Pancreas (tissue), 10 donors: Measurements from ENCODE around the gene OR8G5. TPM values are rescaled to one million over a fixed set of nuclear protein-coding genes. Genes with fewer than 3 reads are reported as not detected.

Source experiments
- ATAC-seq, 4 donors: fragments of 200-7000 bp; cut with Tn5 transposase; one replicate each; pipeline versions ENCODE4 v1.8.0 to v1.9.1; 2020; ENCODE audit warnings: mild to moderate bottlenecking in 4 of 4, moderate library complexity in 4 of 4
- DNase-seq, 6 donors: peaks; one replicate each; pipeline ENCODE4 v3.0.0-alpha.2; 2020
- FAIRE-seq: peaks from 2 replicates; lab custom pipeline; 2012; peaks lifted over from hg19 to GRCh38; lab: Jason Lieb, UNC
- H3K27ac ChIP-seq, 4 donors: fragments of 200-600 bp; sonication (generic); 1 replicate in 3 of 4; 2 replicates in 1 of 4; pipeline versions ENCODE4 v1.5.0 to v1.8.0; 2020
- H3K27me3 ChIP-seq, 4 donors: fragments of 200-600 bp; one replicate each; pipeline ENCODE4 v1.8.0; 2021
- H3K36me3 ChIP-seq, 3 donors: fragments of 200-600 bp; sonication (generic) in 1 of 3; one replicate each; pipeline versions ENCODE4 v1.5.0 to v1.8.0; 2020 to 2021
- H3K4me1 ChIP-seq, 3 donors: fragments of 200-600 bp; one replicate each; pipeline ENCODE4 v1.8.0; 2021
- H3K4me3 ChIP-seq, 4 donors: fragments of 200-600 bp; sonication (generic) in 2 of 4; one replicate each; pipeline versions ENCODE4 v1.5.0 to v1.8.0; 2020 to 2021
- H3K9me3 ChIP-seq, 4 donors: fragments of 200-600 bp; one replicate each; pipeline ENCODE4 v1.8.0; 2021
- CTCF ChIP-seq, 4 donors: fragments of 200-600 bp; sonication (generic) in 3 of 4; IDR thresholded peaks; one replicate each; pipeline versions ENCODE4 v1.5.0 to v1.8.0; 2021; ENCODE audit warnings: antibody characterized with exemption in 4 of 4
- WGBS, 2 donors: extraction: QIAGEN DNeasy Blood & Tissue Kit; methylation state at CpG; one replicate each; pipeline ENCODE4 v1.1.7; 2013; 5-methylcytosine and 5-hydroxymethylcytosine counted together
- intact Hi-C, 3 donors: fragments of 100-400 bp; cut with DNase I; formaldehyde crosslinking; loops; one replicate each; pipeline versions ENCODE4 v1.11.1 to v1.14.2; 2022
- polyA plus RNA-seq, 2 donors: library from polyadenylated mRNA; stranded (reverse); fragments of 200-250 nt; gene quantifications; one replicate each; pipeline ENCODE4 v1.2.3, GENCODE V29; 2013
- total RNA-seq, 6 donors: library from RNA; stranded (reverse); fragmentation: NEBNext Ultra II Directional in 4 of 6; extraction: Animal tissue kit (Norgen Biotek cat#: 25700) in 4 of 6; gene quantifications; one replicate each; pipeline versions ENCODE4 v1.2.1 to v1.2.4, GENCODE V29; 2021 to 2023
- donor health status: healthy with polysubstance abuse.
- donor health status: DM: no; HTN: no; CAD: no; lungs with moderate emphysema.
- donor health status: DM: no; HTN: no; CAD: no.
- donor health status: control.
- donor health status: control.
- donor health status: Bipolar disorder and iron deficiency.
- donor health status: DM: yes; HTN: yes; CAD: no.
- donor health status: DM: no; HTN: no; CAD: no.
- donor health status: DM: no; HTN: no; CAD: no.
- donor health status: DM: yes; HTN: yes; CAD: no.

Gene OR8G5
- total and polyA plus RNA-seq, 8 donors: 0.16 TPM; not detected in 7

- 65 to 71% methylated on average over 3 of the region's 3 CpGs for WGBS, 2 donors
- Histone ChIP-seq H3K4me1 (no peaks in the 10 kb centered on the region), H3K36me3 (no peaks in the 10 kb centered on the region), H3K4me3 (no peak overlapping the region), H3K27me3 (no peaks in the 10 kb centered on the region), H3K9me3 (no peaks in the 10 kb centered on the region), H3K27ac (no peak overlapping the region)
- DNase-seq (no peak), ATAC-seq (no peak), FAIRE-seq (no peak)
- intact Hi-C loops: no loop called here
- TF ChIP-seq CTCF (IDR thresholded peaks at IDR 0.05): no peak
Observed at GRCh38 chr11:124285610-124286344, 29.6 kb downstream of the OR8G5 start.

DNA sequence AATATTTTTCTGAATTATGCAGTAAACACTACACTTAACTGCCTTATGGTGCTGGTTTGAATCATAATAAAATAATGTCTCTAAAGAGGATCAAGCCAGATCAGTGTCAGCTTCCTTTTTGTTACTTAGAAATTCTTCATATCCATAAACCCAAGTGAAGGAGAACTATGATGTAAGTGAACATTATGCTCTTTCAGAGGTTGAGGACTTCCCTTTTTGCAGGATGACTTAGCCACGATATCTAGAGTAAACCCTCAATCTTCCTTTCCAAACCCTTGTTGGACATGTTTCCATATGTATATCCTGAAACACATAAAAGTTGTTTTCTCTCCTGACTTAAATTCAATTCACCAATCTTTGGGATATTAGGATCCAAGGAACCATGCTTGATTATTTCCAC lies 38.5 kb downstream of the OR8G5 start:
- DNase-seq (no peak), FAIRE-seq (no peak), ATAC-seq (no peak)
- no peaks in the 10 kb centered on the region for H3K4me1 ChIP-seq
- no peaks in the 10 kb centered on the region for H3K36me3 ChIP-seq
- H3K9me3 ChIP-seq: no peaks in the 10 kb centered on the region
- intact Hi-C loops: no loop called here
- no peaks in the 10 kb centered on the region for H3K27me3 ChIP-seq
- 68 to 79% methylated on average over 1 of the region's 1 CpG for WGBS, 2 donors
- no peak overlapping the region for H3K27ac ChIP-seq
- TF ChIP-seq CTCF (IDR thresholded peaks at IDR 0.05): no peak
- no peak overlapping the region for H3K4me3 ChIP-seq

DNA sequence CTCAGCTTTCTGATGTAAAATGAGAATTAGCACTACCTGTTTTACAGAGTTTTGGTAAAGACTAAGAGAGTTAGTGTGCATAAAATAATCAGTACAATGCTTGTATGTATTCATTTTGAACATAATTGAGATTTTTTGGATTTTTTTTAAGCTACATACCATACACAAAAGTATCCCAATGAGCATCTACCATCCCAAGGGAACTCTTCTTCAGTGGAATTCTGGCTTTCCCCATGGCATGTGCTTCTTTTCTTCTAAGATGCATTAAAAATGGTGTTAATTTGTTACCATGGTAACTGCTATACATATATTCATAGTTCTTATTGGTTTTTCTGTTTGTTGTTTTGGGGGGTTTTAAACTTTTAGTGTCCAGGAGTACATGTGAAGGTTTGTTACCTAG lies 39.8 kb downstream of the OR8G5 start:
- Histone ChIP-seq H3K27ac (no peak overlapping the region), H3K4me3 (no peak overlapping the region), H3K36me3 (no peaks in the 10 kb centered on the region), H3K4me1 (no peaks in the 10 kb centered on the region), H3K9me3 (no peaks in the 10 kb centered on the region), H3K27me3 (no peaks in the 10 kb centered on the region)
- no peak for TF ChIP-seq CTCF (IDR thresholded peaks at IDR 0.05)
- intact Hi-C loops: no loop called here
- ATAC-seq: no peak
- no peak for FAIRE-seq
- DNase-seq: no peak

DNA sequence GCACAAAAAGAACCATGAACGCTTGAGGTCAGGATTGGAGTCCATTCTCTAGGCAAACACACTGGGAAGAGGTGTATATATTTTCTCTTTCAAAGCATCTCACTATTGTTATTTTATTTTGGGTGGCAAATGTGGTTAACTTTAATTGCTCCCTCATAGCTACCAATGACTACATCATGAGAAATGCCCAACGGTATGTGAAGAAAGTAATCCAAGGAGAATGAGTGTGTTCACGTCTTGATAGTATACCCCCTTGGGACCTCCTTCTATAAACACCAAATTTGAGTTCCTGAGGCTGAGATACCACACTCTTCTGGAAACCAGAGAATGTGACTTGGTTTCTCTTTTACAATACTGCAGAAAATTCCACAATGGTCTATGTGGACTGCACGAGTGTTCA lies 41.7 kb downstream of the OR8G5 start:
- WGBS, 2 donors: 82 to 88% methylated on average over 4 of the region's 4 CpGs
- Histone ChIP-seq H3K4me1 (no peaks in the 10 kb centered on the region), H3K36me3 (no peaks in the 10 kb centered on the region), H3K9me3 (no peaks in the 10 kb centered on the region), H3K4me3 (no peak overlapping the region), H3K27me3 (no peaks in the 10 kb centered on the region), H3K27ac (no peak overlapping the region)
- no peak for DNase-seq
- no peak for FAIRE-seq
- no peak for TF ChIP-seq CTCF (IDR thresholded peaks at IDR 0.05)
- intact Hi-C loops: no loop called here
- no peak for ATAC-seq

DNA sequence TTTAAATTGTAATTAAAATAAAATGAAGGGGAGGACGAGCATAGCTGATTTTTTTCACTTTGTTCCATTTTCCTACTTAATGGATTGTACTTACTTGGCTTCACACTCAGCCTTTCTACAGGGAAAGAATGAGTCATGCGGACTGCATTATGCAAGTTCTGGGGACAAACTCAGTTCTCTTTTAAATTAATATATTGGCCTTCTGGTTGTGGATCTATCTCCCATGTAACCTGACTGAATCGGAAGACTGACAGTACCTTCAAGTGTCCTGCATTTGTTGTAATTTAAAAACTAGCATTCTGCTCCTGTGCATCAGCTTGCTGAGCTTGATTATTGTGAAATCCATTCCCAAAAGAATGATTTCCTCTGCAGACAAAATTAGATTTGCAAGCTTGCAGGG lies 45.4 kb downstream of the OR8G5 start:
- no peak for TF ChIP-seq CTCF (IDR thresholded peaks at IDR 0.05)
- Histone ChIP-seq H3K9me3 (no peaks in the 10 kb centered on the region), H3K27me3 (peaks cover 0 to 3% (median 0%) of the 10 kb centered on the region in 4 donors), H3K4me3 (no peak overlapping the region), H3K4me1 (no peaks in the 10 kb centered on the region), H3K36me3 (no peaks in the 10 kb centered on the region), H3K27ac (no peak overlapping the region)
- ATAC-seq (peak in 1 of 4 donors; percentile 76), DNase-seq (no peak), FAIRE-seq (no peak)
- intact Hi-C loops: no loop called here
- 85 to 86% methylated on average over 3 of the region's 3 CpGs for WGBS, 2 donors
